Neural progenitor cell (in vitro differentiated cells): ENCODE results near the gene DCLK2. TPM values are rescaled to one million over a fixed set of nuclear protein-coding genes. Genes with fewer than 3 reads are reported as not detected.

Experiments
- DNase-seq: peaks from one replicate; pipeline ENCODE4 v3.0.0-alpha.2; 2016; ENCODE audit warnings: low spot score
- H2AFZ ChIP-seq: fragments of 200-600 bp; sonication (generic); replicated peaks from 2 replicates; pipeline ENCODE4 v1.6.1; 2016; ENCODE audit warnings: antibody characterized with exemption
- H3F3A ChIP-seq: fragments of 200-600 bp; sonication (generic); 2 replicates; pipeline ENCODE4 v1.6.1; 2016; ENCODE audit warnings: antibody characterized with exemption, low read depth
- H3K27ac ChIP-seq: fragments of 200-600 bp; sonication (generic); 2 replicates; pipeline ENCODE4 v1.5.1; 2016; ENCODE audit warnings: mild to moderate bottlenecking
- H3K27me3 ChIP-seq: fragments of 200-600 bp; sonication (generic); 2 replicates; pipeline ENCODE4 v1.6.1; 2016; ENCODE audit warnings: mild to moderate bottlenecking, moderate library complexity
- H3K36me3 ChIP-seq: fragments of 200-600 bp; sonication (generic); 2 replicates; pipeline ENCODE4 v1.5.1; 2016
- H3K4me1 ChIP-seq: fragments of 200-600 bp; sonication (generic); 2 replicates; pipeline ENCODE4 v1.6.1; 2016; ENCODE audit warnings: mixed run types
- H3K4me2 ChIP-seq: fragments of 200-600 bp; sonication (generic); 2 replicates; pipeline ENCODE4 v1.6.1; 2016
- H3K4me3 ChIP-seq: fragments of 200-600 bp; sonication (generic); 2 replicates; pipeline ENCODE4 v1.5.1; 2016
- H3K79me2 ChIP-seq: fragments of 200-600 bp; sonication (generic); 2 replicates; pipeline ENCODE4 v1.6.1; 2016; ENCODE audit warnings: low read depth
- H3K9ac ChIP-seq: fragments of 200-600 bp; sonication (generic); 2 replicates; pipeline ENCODE4 v1.6.1; 2016
- H3K9me3 ChIP-seq: fragments of 200-600 bp; sonication (generic); 2 replicates; pipeline ENCODE4 v1.5.1; 2016; ENCODE audit warnings: low read depth
- H4K20me1 ChIP-seq: fragments of 200-600 bp; sonication (generic); 2 replicates; pipeline ENCODE4 v1.6.1; 2016; ENCODE audit warnings: low read depth
- H3K27ac Mint-ChIP-seq: 3 replicates; pipeline ENCODE4 v1.8.0; 2021; ENCODE audit warnings: mixed read lengths
- H3K27me3 Mint-ChIP-seq: 2 replicates; pipeline ENCODE4 v1.8.0; 2022; ENCODE audit warnings: low read depth, mild to moderate bottlenecking, inconsistent platforms, moderate library complexity, mixed read lengths; ENCODE audit not compliant: insufficient read depth
- H3K36me3 Mint-ChIP-seq: 3 replicates; pipeline ENCODE4 v1.8.0; 2021; ENCODE audit warnings: mixed read lengths
- H3K4me1 Mint-ChIP-seq: 3 replicates; pipeline ENCODE4 v1.8.0; 2021; ENCODE audit warnings: mixed read lengths
- H3K4me3 Mint-ChIP-seq: 3 replicates; pipeline ENCODE4 v1.8.0; 2021; ENCODE audit warnings: mild to moderate bottlenecking, moderate library complexity, mixed read lengths
- H3K9me3 Mint-ChIP-seq: 3 replicates; pipeline ENCODE4 v1.8.0; 2020; ENCODE audit warnings: mixed read lengths
- EZH2 ChIP-seq: fragments of 200-600 bp; sonication (generic); IDR thresholded peaks from 2 replicates; pipeline ENCODE4 v1.6.1; 2017; ENCODE audit warnings: antibody characterized with exemption, mild to moderate bottlenecking, moderate library complexity
- EZH2phosphoT487 ChIP-seq: fragments of 200-600 bp; sonication (generic); IDR thresholded peaks from 2 replicates; pipeline ENCODE4 v1.6.1; 2017; ENCODE audit warnings: antibody characterized with exemption
- total RNA-seq: library from RNA; depleted of rRNA; stranded (reverse); fragments of >200 nt; gene quantifications from 2 replicates; pipeline ENCODE4 v1.2.3, GENCODE V29; 2015; ENCODE audit warnings: low replicate concordance
- TF ChIP-seq, protein P1 (sequence below): fragments of 200-600 bp; sonication (generic); IDR thresholded peaks from 2 replicates; pipeline ENCODE4 v1.5.1; 2017; ENCODE audit warnings: antibody characterized with exemption, mild to moderate bottlenecking

The DCLK2 gene
- total RNA-seq, 1 donor from 2014 or later: 11.7 TPM

DNA sequence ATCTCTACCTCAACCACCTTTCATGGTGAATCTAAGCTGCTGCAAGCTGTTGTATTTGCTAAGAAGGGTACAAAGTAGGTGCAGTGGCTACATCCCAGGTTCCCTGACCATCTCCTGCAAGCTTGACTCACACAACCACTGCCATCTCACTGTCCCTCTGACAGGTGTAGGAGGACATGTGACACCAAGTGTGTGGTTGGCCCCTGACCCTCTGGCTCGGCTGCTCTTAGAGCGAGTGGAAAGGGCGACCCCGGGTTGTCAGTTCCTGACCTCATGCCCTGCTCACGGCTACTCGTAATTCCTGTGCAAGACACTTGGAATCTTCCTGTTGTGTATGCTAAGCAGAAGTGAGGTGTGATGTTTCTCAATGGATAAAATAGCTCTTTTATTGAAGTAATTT is 184.4 kb downstream of the DCLK2 start:
- TF ChIP-seq EZH2: no peak
- no peak for DNase-seq
- Mint-ChIP-seq H3K27ac (no peak overlapping the region), H3K36me3 (peaks cover 47% of the 10 kb centered on the region), H3K4me1 (peaks cover 22% of the 10 kb centered on the region), H3K27me3 (peaks cover 12% of the 10 kb centered on the region), H3K9me3 (peaks cover 3% of the 10 kb centered on the region), H3K4me3 (no peak overlapping the region)
- Histone ChIP-seq H3K9me3 (no peaks in the 10 kb centered on the region), H3F3A (peaks cover 8% of the 10 kb centered on the region), H3K4me2 (no peak overlapping the region), H4K20me1 (no peaks in the 10 kb centered on the region), H3K36me3 (no peaks in the 10 kb centered on the region), H3K79me2 (no peaks in the 10 kb centered on the region), H2AFZ (no peak overlapping the region), H3K9ac (no peak overlapping the region), H3K27me3 (no peaks in the 10 kb centered on the region), H3K27ac (no peak overlapping the region), H3K4me3 (no peak overlapping the region), H3K4me1 (peaks cover 9% of the 10 kb centered on the region)

GRCh38 chr4:150264595-150265161 is 186.4 kb downstream of the DCLK2 start:
- H3K27ac ChIP-seq: no peak overlapping the region
- H3K27me3 Mint-ChIP-seq: peaks cover 10% of the 10 kb centered on the region
- no peak for DNase-seq
- no peaks in the 10 kb centered on the region for H3K27me3 ChIP-seq
- peaks cover 8% of the 10 kb centered on the region for H3K4me1 Mint-ChIP-seq
- H3K9me3 ChIP-seq: no peaks in the 10 kb centered on the region
- H3K36me3 ChIP-seq: no peaks in the 10 kb centered on the region
- TF ChIP-seq EZH2phosphoT487: no peak
- TF ChIP-seq, protein P1, sequence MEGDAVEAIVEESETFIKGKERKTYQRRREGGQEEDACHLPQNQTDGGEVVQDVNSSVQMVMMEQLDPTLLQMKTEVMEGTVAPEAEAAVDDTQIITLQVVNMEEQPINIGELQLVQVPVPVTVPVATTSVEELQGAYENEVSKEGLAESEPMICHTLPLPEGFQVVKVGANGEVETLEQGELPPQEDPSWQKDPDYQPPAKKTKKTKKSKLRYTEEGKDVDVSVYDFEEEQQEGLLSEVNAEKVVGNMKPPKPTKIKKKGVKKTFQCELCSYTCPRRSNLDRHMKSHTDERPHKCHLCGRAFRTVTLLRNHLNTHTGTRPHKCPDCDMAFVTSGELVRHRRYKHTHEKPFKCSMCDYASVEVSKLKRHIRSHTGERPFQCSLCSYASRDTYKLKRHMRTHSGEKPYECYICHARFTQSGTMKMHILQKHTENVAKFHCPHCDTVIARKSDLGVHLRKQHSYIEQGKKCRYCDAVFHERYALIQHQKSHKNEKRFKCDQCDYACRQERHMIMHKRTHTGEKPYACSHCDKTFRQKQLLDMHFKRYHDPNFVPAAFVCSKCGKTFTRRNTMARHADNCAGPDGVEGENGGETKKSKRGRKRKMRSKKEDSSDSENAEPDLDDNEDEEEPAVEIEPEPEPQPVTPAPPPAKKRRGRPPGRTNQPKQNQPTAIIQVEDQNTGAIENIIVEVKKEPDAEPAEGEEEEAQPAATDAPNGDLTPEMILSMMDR: no peak
- no peak for TF ChIP-seq EZH2
- H3K9me3 Mint-ChIP-seq: peaks cover 6% of the 10 kb centered on the region
- H3K4me3 Mint-ChIP-seq: no peak overlapping the region
- no peak overlapping the region for H2AFZ ChIP-seq
- no peak overlapping the region for H3K9ac ChIP-seq
- no peaks in the 10 kb centered on the region for H3K79me2 ChIP-seq
- no peak overlapping the region for H3K4me2 ChIP-seq
- H3K27ac Mint-ChIP-seq: no peak overlapping the region
- H3K4me3 ChIP-seq: no peak overlapping the region
- H3K4me1 ChIP-seq: peaks cover 6% of the 10 kb centered on the region
- no peaks in the 10 kb centered on the region for H4K20me1 ChIP-seq
- H3F3A ChIP-seq: peaks cover 7% of the 10 kb centered on the region
- peaks cover 54% of the 10 kb centered on the region for H3K36me3 Mint-ChIP-seq

DNA sequence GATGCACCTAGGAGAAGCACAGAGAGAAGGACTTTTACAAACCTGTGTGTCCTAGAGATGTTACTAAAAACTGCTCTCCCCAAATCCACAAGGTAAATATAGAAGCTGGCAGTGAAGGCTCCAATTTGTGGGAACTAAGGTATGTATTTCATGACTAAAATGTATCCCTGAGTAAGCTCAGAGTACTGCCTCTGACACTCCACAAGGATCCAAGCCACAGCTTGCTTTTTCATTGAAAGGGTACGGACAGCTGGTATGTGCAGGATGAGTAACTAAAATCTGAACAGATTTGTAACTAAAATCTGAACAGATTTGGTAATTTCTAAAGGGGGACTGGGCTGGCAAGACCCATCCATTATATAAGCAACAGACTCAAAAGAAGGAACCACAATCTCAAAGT is 187.6 kb downstream of the DCLK2 start:
- Mint-ChIP-seq H3K4me3 (no peak overlapping the region), H3K4me1 (no peaks in the 10 kb centered on the region), H3K27ac (no peak overlapping the region), H3K36me3 (peaks cover 56% of the 10 kb centered on the region), H3K9me3 (peaks cover 11% of the 10 kb centered on the region), H3K27me3 (peaks cover 2% of the 10 kb centered on the region)
- Histone ChIP-seq H2AFZ (no peak overlapping the region), H4K20me1 (no peaks in the 10 kb centered on the region), H3K4me2 (no peak overlapping the region), H3K27me3 (no peaks in the 10 kb centered on the region), H3K4me1 (no peaks in the 10 kb centered on the region), H3K9ac (no peak overlapping the region), H3K36me3 (no peaks in the 10 kb centered on the region), H3K27ac (no peak overlapping the region), H3F3A (no peaks in the 10 kb centered on the region), H3K9me3 (no peaks in the 10 kb centered on the region), H3K4me3 (no peak overlapping the region), H3K79me2 (no peaks in the 10 kb centered on the region)
- DNase-seq: no peak
- TF ChIP-seq, protein P1: no peak
- TF ChIP-seq EZH2phosphoT487 (no peak), EZH2 (no peak)

GRCh38 chr4:150268444-150268843 is 190.2 kb downstream of the DCLK2 start:
- no peak overlapping the region for H3K27ac Mint-ChIP-seq
- H3K9me3 Mint-ChIP-seq: peaks cover 21% of the 10 kb centered on the region

More at GRCh38 chr4:150268444-150268843, 190.2 kb downstream of the DCLK2 start:
- Mint-ChIP-seq H3K4me3 (no peak overlapping the region), H3K4me1 (no peaks in the 10 kb centered on the region), H3K27me3 (peaks cover 2% of the 10 kb centered on the region), H3K36me3 (peaks cover 56% of the 10 kb centered on the region)
- Histone ChIP-seq H3K4me3 (no peak overlapping the region), H3K4me1 (no peaks in the 10 kb centered on the region), H3K9me3 (no peaks in the 10 kb centered on the region), H3K79me2 (no peaks in the 10 kb centered on the region), H3K27ac (no peak overlapping the region), H3K27me3 (no peaks in the 10 kb centered on the region), H3K4me2 (no peak overlapping the region), H3K36me3 (no peaks in the 10 kb centered on the region), H3K9ac (no peak overlapping the region), H3F3A (no peaks in the 10 kb centered on the region), H2AFZ (no peak overlapping the region), H4K20me1 (no peaks in the 10 kb centered on the region)
- no peak for DNase-seq
- TF ChIP-seq, protein P1: no peak
- TF ChIP-seq EZH2phosphoT487: no peak
- TF ChIP-seq EZH2: no peak
